ENCODE results near the gene RGL4. TPM values are rescaled to one million over a fixed set of nuclear protein-coding genes. Genes with fewer than 3 reads are reported as not detected.
A peak's percentile ranks its signal among the peaks of the same experiment; 100 is the strongest.

RGL4 gene
- total RNA-seq, 1 donor from 2014 or later = not detected

GRCh38 chr22:23715806-23716375 lies 25.1 kb downstream of the RGL4 start:
- Histone ChIP-seq H3K9ac (ENCODE audit: low read length) (no peak overlapping the region), H3K4me3 (ENCODE audit: insufficient read depth, low read depth, low read length) (no peak overlapping the region), H2AFZ (ENCODE audit: low read depth, low read length) (no peak overlapping the region), H3K36me3 (ENCODE audit: insufficient read depth, low read length) (peaks cover under 1% of the 10 kb centered on the region), H3K27me3 (ENCODE audit: insufficient read depth, low read length) (no peaks in the 10 kb centered on the region), H3K4me2 (ENCODE audit: low read length) (peak overlapping the region; percentile 85), H3K4me1 (ENCODE audit: insufficient read depth, low read length) (peaks cover 4% of the 10 kb centered on the region), H3K27ac (ENCODE audit: low read depth, low read length) (no peak overlapping the region), H4K20me1 (ENCODE audit: insufficient read depth, low read length) (peaks cover 6% of the 10 kb centered on the region), H3K79me2 (ENCODE audit: insufficient read depth, low read length) (peaks cover 13% of the 10 kb centered on the region), H3K9me3 (ENCODE audit: insufficient read depth, low read depth, low read length) (no peaks in the 10 kb centered on the region)
- Mint-ChIP-seq H3K4me3 (ENCODE audit: unreplicated experiment) (peak overlapping the region; percentile 80), H3K9me3 (ENCODE audit: unreplicated experiment) (no peaks in the 10 kb centered on the region), H3K27me3 (ENCODE audit: low read depth, unreplicated experiment) (no peaks in the 10 kb centered on the region), H3K27ac (ENCODE audit: unreplicated experiment) (no peak overlapping the region), H3K36me3 (ENCODE audit: low read depth, unreplicated experiment) (peaks cover 12% of the 10 kb centered on the region), H3K4me1 (ENCODE audit: low read depth, unreplicated experiment) (no peaks in the 10 kb centered on the region)
- no peak for DNase-seq (ENCODE audit: low read depth)
- no peak for FAIRE-seq
- no peak for TF ChIP-seq EZH2 (IDR thresholded peaks at IDR 0.05; ENCODE audit: insufficient read depth, low read length)
- no peak for TF ChIP-seq CTCF (IDR thresholded peaks at IDR 0.05; ENCODE audit: insufficient read depth, low read depth, low read length)

- peak overlapping the region; percentile 63 for H3K27ac ChIP-seq (ENCODE audit: low read depth, low read length)
- Mint-ChIP-seq H3K9me3 (ENCODE audit: unreplicated experiment) (peaks cover under 1% of the 10 kb centered on the region), H3K4me3 (ENCODE audit: unreplicated experiment) (peak overlapping the region; percentile 80), H3K27ac (ENCODE audit: unreplicated experiment) (no peak overlapping the region), H3K27me3 (ENCODE audit: low read depth, unreplicated experiment) (no peaks in the 10 kb centered on the region), H3K36me3 (ENCODE audit: low read depth, unreplicated experiment) (peaks cover 7% of the 10 kb centered on the region), H3K4me1 (ENCODE audit: low read depth, unreplicated experiment) (no peaks in the 10 kb centered on the region)
- no peak for TF ChIP-seq CTCF (IDR thresholded peaks at IDR 0.05; ENCODE audit: insufficient read depth, low read depth, low read length)
- no peak for TF ChIP-seq EZH2 (IDR thresholded peaks at IDR 0.05; ENCODE audit: insufficient read depth, low read length)
- H4K20me1 ChIP-seq (ENCODE audit: insufficient read depth, low read length) = no peaks in the 10 kb centered on the region
- peaks cover 13% of the 10 kb centered on the region for H3K79me2 ChIP-seq (ENCODE audit: insufficient read depth, low read length)
- FAIRE-seq (no peak), DNase-seq (ENCODE audit: low read depth) (peak; percentile 74)
- H3K4me3 ChIP-seq (ENCODE audit: insufficient read depth, low read depth, low read length) = peak overlapping the region; percentile 78
- no peaks in the 10 kb centered on the region for H3K27me3 ChIP-seq (ENCODE audit: insufficient read depth, low read length)
- H2AFZ ChIP-seq (ENCODE audit: low read depth, low read length) = peak overlapping the region; percentile 98
- peak overlapping the region; percentile 85 for H3K4me2 ChIP-seq (ENCODE audit: low read length)
- peak overlapping the region; percentile 89 for H3K9ac ChIP-seq (ENCODE audit: low read length)
- peaks cover 4% of the 10 kb centered on the region for H3K4me1 ChIP-seq (ENCODE audit: insufficient read depth, low read length)
- H3K9me3 ChIP-seq (ENCODE audit: insufficient read depth, low read depth, low read length) = no peaks in the 10 kb centered on the region
- H3K36me3 ChIP-seq (ENCODE audit: insufficient read depth, low read length) = no peaks in the 10 kb centered on the region
Observed at GRCh38 chr22:23716811-23717801, 26.3 kb downstream of the RGL4 start.

Data from astrocyte (in vitro differentiated cells and primary cell).